ENCODE measurements around the gene ZKSCAN4.

The ZKSCAN4 gene

DNA sequence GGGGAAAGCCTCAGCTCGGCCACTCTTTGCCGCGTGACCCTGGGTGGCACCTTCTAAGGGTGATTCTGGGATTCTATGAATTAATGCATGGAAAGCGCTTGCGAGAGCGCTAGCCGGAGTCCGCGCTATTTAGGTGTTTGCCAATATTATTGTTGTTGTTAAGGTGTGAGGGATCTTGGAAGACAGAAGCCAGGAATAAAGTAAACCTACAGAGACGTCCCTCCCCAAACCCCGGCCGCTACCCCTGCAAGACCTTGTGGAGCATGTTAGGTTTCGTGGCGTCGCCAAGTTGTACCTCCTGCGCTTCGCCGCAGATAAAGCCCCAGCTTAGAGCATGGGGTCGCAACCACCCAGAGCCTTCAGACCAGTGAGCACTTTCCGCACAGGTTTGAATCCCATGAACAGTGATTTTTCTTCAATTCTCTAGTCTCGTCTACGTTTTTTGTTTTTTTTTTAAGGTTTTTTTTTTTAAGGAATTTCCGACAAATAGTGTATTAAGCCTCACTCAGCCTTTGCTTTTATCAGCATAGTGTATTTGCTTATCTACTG lies 43.9 kb downstream of the ZKSCAN4 start:
- no peak for DNase-seq

DNA sequence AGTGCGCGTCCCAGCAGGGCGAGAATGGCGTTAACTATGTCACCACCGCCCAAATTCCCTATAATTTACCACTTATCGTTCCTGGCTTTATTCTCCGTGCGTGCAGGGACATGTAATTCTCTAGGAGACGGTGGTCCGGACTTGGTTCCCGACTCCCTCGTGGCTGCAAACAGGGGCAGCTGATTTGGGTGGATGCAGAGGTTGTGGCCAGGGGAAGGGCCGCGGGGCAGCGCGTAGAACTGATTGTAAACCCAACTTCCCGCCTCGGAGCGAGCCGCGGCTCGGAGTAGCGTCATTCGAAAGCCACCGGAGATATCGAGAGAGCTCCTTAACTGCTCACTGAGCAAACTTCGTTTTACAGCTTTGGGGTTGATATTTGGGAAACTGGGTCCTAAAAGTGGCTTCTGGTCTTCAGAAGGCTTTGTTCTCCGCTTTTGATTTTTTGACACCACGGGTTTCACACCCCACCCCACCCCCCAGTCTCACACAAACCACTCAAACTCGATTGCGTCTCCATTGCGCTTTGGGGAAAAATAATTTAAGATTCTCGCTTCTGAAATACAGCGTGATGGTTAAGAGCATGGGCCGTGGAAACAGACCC lies 44.5 kb downstream of the ZKSCAN4 start:
- DNase-seq, result no peak

DNA sequence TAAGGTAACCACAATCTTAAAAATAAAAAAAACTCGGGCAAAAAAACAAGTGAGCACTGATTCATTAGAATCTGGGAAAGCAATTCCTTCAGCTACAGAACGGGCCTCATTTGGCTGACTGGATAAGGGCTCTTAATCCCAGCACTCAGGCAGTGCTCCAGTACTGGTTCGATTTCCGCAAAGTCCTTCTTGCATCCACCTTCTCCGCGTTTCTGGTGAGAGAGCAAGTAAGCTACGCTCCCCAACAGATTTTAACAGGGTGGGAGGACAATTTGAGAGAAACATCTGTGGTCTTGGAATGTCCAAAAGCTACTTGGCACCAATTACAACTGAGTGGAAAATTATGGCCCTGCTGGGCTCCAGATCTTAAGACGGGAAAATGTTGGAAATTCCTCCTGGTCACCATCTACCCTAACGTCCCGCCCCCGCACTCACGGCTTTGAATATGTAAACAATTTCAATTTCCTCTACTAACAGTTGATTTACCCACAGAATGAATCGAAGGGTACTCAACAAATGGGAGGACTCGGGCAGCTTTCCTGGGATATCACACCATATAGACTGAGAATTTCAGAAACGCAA lies 45.0 kb downstream of the ZKSCAN4 start:
- DNase-seq, result no peak

DNA sequence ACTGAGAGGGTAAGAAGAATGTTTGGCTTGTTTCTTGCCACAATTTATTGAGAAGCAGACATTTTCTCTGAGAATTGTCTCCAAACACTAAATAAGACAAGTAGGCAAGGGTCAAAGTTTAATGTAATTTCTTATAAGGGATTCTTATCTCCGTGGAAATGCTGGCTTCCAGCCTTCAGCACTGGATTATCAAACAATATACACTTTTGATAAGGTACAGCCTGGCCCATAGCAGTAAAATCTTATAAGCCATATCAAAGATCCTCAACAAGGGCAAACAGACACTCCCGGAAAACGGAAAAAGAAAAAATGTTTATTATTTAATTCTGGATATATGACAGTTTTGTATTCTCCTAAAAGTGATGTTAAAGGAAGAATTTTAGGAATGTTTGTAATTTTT lies 45.5 kb downstream of the ZKSCAN4 start:
- DNase-seq, result no peak

DNA sequence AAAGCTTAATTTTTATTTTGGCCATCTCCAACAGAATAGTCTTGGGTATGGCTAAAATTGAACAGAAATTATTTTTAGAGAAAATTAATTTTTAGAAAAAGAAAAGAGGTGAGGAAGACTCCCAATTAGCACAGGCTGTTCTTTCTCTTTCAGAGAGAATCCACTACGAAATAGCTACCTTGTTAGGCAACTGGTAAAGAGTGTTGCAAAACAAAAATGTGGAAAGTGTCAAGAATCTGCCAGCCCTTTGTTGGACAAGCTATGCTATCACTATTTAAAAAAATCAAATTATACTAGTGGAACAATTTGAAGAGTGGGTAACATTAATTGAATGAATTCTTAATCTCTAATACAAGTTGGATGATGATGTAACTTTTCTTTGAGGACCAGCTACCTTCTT lies 46.2 kb downstream of the ZKSCAN4 start:
- DNase-seq, result no peak

DNA sequence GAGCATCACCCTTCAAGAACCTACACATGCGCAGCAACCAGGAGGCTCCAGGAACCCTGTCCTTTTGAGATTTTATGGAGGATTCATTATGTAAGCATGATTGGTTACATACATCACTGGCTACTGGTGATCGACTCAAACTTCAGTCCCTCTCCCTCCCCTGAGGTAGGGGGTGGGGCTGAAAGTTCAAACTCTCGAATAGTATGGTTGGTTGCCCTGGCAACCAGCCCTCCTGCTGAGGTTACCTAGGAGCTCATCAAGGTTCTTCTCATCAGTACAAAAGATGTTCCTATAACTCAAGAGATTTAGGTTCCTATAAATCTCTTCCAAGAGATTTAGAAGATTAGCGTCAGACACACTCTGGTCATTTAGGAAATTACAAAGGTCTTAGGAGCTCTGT lies 48.9 kb downstream of the ZKSCAN4 start:
- no peak for DNase-seq

DNA sequence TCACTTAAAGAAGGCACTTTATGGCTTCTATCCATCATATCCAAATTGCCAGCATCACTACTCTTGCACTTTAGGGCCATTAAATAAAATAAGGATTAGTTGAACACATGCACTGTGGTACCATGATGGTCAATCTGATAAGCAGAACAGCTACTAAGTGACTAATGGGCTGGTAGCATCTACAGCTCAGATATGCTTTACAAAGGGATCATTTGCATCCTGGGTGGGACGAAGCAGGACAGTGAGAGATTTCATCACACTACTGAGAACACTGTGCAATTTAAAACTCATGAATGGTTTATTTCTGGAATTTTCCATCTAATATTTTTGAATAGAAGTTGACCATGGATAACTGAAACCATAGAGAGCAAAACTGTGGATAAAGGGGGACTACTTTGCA lies 52.0 kb downstream of the ZKSCAN4 start:
- DNase-seq, result no peak

Measured in NCI-H1694 (cell line).